Measurements from ENCODE around the gene C1QTNF12.

The C1QTNF12 gene

DNA sequence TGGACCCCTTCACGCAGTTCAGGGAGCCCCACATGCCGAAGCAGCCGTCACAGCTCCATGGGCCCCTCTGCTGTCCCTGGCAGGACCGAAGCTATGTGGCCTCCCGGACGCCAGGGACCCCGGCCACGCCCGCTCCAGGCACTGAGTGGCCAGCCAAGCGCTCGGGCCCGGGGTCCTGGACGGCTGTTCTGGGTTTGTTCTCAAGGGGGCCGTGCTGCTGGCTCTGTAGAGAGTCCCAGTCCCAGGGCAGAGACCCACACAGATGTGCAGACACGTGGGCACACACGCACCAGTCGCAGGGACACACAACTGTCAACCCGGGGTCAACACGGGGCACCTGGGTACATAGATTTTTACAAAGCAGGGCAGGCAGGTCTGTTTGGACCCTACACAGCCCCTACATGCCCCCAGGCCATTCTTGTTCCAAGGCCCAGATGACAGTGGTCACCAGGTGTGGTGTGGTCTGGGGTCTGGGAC, 7.8 kb downstream of the C1QTNF12 start:
- in situ Hi-C loops (cut with MboI; ENCODE audit: low sequenced_read_pairs) = no loop called here
- H3K36me3 ChIP-seq (replicated peaks) = no peaks in the 10 kb centered on the region; the same call in 1 of the 2 replicates
- H3K27me3 ChIP-seq (ENCODE audit: low read depth) = no peaks in the 10 kb centered on the region
- H3K4me1 ChIP-seq = no peaks in the 10 kb centered on the region
- no peaks in the 10 kb centered on the region for H3K9me3 ChIP-seq
- DNase-seq (ENCODE audit: low spot score in 2 of 2) = no peak
- H3K4me3 ChIP-seq = no peak overlapping the region

DNA sequence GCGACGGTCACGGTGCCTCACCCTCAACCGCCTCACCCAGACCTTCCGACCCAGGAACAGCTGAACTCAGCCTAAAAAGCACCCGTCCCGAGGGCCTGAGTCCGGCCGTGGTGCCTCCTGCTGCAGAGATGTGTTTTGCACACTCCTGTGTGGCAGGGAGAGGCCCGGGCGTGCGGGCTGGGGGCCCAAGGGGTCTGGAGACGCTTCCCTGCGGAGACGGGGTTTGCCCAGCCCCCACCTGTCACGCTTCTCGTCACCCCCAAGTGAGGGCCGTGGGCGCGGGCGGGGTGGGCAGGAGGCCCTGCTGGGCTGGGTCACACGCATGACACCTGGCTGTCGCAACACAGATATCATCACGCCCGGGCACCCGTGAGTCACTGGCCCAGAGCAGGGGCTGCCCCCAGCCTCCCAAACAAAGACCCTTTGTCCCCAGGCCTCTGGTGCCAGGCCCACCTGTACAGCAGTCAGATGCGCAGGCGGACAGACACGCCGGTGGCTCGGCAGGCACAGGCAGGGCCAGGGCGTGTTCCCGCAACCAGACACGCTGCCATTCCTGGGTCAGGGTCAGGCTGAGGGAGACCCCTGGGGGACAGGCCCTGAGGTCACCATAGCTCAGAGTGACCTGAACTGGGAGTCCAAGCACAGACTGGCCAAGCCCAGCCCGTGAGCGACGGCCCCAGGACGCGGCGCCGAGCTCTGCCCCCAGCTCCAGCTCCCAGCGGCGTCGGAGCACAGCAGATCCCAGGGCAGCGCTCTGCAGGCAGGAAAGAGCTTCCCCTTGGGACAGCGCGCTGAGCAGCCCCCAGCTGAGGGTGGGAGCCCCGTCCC, 8.4 kb downstream of the C1QTNF12 start:
- in situ Hi-C loops (cut with MboI; ENCODE audit: low sequenced_read_pairs) = no loop called here
- Histone ChIP-seq H3K4me3 (no peak overlapping the region), H3K9me3 (no peaks in the 10 kb centered on the region), H3K4me1 (no peaks in the 10 kb centered on the region), H3K27me3 (ENCODE audit: low read depth) (no peaks in the 10 kb centered on the region), H3K36me3 (replicated peaks) (no peaks in the 10 kb centered on the region; the same call in 1 of the 2 replicates)
- no peak for DNase-seq (ENCODE audit: low spot score in 2 of 2)

DNA sequence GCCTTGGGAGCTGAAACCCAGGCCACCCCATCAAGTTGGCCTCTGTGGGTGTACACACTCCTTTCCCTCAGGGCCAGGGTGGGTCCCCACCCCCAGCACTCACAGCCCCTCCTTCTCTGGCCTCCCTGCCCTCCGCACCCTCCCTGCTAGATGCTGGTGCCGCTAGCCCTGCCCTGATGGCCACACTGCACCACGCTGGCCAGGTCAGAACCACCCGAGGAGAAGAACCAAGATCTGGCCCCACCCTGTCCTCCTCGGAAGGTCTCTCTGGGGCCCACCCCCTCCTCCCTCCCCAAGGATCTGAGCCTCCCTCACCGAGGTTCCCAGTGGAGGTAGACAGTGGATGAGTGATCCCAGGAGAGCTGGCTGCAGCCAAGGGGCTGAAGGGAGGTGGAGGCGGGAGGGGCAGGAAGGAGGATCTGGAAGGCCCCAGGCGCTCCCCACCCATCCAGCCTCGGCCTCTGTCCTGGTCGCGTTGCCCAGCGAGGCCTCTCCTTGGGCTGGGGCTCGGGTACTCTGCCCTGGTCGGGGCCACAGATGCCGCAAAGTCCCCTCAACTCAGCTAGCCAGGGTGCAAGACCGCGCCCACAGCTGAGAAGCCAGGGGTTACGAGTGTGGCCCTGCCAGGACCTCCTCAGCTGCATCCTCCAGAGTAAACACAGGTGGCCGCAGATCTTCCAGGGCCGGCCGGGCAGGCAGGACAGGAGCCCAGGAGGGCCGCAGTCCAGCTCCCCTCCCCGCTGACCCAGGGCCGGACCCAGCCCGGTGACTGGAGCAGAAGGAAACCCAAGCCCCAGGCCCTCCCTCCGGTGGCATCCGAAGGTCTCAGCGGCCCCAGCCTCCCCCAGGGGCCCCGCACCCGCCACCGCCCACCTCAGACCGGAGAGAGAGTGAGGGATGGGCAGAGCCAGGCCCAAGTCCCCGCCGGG, 9.3 kb downstream of the C1QTNF12 start:
- peaks cover 3% of the 10 kb centered on the region; the same call in 1 of the 2 replicates for H3K4me1 ChIP-seq
- no peak for DNase-seq (ENCODE audit: low spot score in 2 of 2)
- H3K9me3 ChIP-seq = no peaks in the 10 kb centered on the region
- no peaks in the 10 kb centered on the region for H3K27me3 ChIP-seq (ENCODE audit: low read depth)
- in situ Hi-C loops (cut with MboI; ENCODE audit: low sequenced_read_pairs) = no loop called here
- no peaks in the 10 kb centered on the region; the same call in 1 of the 2 replicates for H3K36me3 ChIP-seq (replicated peaks)
- H3K4me3 ChIP-seq = no peak overlapping the region

DNA sequence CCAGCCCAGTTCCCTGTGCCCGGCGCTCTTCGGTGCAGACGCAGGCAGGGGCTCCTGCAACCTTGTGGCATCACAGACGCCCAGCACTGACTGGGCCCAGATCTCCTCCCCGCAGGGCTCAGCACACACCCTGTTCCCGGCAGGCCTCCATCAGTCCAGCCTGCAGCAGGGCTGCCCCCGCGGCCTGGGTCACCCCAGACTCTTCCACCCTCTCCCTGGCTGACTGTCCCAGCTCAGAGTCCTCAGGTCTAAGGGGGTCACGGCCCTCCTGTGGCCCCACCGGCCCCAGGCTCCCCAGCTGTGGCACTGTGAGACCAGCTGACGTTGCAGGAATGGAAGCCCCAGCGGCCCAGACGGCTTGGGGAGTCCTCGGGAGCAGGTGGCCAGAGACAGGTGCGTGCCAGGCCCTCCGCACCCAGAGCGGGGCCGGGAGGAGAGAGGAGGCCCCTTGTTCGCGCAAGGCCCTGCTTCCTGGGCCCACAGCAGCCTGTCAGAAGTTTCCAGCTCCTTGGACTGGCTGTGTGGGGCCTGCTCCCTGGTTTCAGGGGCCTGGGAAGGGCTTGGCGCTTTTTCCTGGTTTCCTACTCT, 10.3 kb downstream of the C1QTNF12 start:
- peaks cover 4% of the 10 kb centered on the region for H3K36me3 ChIP-seq (replicated peaks)
- DNase-seq (ENCODE audit: low spot score in 2 of 2) = no peak

DNA sequence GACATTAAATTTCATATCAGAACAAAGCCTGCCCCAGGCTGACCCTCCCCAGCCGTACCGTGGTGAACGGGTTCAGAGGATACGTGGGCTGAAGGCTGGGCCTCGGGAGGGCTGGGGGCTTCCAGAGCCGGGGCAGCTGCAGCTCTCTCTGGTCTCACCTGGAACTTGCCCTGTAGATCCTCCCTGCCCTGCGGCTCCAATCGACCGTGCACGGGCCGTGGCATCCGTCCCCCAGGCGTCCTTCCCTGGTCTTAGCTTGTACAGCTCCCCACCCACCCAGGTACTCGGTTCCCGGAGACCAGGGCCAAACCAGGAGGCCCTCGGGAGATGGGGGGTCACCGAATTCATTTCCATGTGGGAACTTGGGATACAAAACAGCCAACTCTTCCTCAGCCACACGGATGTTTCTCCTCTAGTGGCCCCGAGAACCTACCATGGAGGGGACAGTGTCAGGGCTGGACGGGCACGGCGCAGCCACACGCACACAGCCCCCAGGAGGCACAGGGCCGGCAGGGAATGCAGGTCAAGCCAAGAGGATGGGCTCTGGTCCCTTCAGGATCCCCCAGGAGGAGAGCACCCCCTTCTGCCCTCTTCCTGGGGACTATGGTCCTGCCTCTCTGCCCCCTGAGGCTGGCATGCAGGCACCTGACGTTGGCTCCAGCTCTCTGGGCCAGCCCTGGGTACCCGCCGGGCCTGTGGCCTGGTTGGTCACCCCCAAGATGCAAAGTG, 11.3 kb downstream of the C1QTNF12 start:
- Histone ChIP-seq H3K27me3 (ENCODE audit: low read depth) (no peaks in the 10 kb centered on the region), H3K4me3 (no peak overlapping the region), H3K9me3 (no peaks in the 10 kb centered on the region), H3K36me3 (replicated peaks) (peaks cover 4% of the 10 kb centered on the region), H3K4me1 (peaks cover 3% of the 10 kb centered on the region; the same call in 1 of the 2 replicates)
- DNase-seq (ENCODE audit: low spot score in 2 of 2) = no peak
- in situ Hi-C loops (cut with MboI; ENCODE audit: low sequenced_read_pairs) = no loop called here

More for the DNA sequence above, 10.3 kb downstream of the C1QTNF12 start:
- Histone ChIP-seq H3K9me3 (no peaks in the 10 kb centered on the region), H3K4me1 (peaks cover 3% of the 10 kb centered on the region; the same call in 1 of the 2 replicates), H3K4me3 (no peak overlapping the region), H3K27me3 (ENCODE audit: low read depth) (no peaks in the 10 kb centered on the region)
- in situ Hi-C loops (cut with MboI; ENCODE audit: low sequenced_read_pairs) = no loop called here

DNA sequence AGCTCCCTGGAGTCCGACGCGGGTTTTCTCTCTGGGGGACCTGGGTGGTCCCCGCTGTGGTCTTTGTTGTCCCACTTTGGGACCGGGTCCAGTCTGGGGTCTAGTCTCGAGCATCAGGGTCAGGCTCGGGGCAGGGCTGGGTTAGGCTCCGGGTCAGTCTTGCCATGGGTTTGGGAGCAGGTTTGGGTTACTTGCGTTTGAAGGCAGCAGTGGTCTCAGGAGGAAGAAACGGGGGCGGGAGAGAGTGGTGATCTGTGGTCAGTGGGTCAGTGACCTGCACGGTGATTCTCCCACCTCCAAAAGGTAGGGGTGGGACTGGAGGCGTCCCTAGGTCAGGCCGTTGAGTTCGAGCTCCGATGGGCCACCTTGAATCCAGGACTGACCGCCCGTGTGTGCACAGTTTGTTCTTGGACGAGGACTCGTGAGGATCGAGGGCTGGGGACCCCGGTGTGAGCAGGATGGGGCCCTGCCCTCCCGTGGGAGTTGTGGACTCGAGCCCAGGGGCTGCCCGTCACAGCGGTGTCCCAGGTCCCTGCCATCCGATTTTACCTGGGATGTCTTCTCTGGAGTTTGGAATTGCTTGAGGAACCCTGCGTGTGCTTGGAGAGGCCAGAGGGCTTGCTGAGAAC, 12.2 kb downstream of the C1QTNF12 start:
- in situ Hi-C loops (cut with MboI; ENCODE audit: low sequenced_read_pairs) = no loop called here
- Histone ChIP-seq H3K4me3 (no peak overlapping the region), H3K4me1 (peaks cover 3% of the 10 kb centered on the region; the same call in 1 of the 2 replicates), H3K27me3 (ENCODE audit: low read depth) (no peaks in the 10 kb centered on the region), H3K36me3 (replicated peaks) (peaks cover 4% of the 10 kb centered on the region), H3K9me3 (no peaks in the 10 kb centered on the region)
- DNase-seq (ENCODE audit: low spot score in 2 of 2) = no peak

DNA sequence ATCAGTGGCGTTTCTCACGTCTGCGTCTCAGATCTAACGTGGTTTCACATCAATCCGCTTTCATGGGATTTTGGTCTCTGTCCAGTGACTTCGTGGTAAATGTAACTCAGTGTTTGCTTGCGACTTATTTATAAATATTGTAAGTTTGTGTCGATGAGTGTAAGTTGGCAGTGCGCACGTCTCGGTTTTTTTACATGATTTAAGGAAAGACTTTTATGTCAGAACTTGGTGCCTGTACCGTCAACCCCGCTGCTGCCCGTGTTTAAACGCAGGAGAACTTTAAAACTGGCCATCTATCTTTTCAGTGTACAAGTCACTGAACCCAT, 13.0 kb downstream of the C1QTNF12 start:
- Histone ChIP-seq H3K4me3 (no peak overlapping the region), H3K4me1 (peaks cover 3% of the 10 kb centered on the region; the same call in 1 of the 2 replicates), H3K27me3 (ENCODE audit: low read depth) (no peaks in the 10 kb centered on the region), H3K36me3 (replicated peaks) (peaks cover 12% of the 10 kb centered on the region), H3K9me3 (no peaks in the 10 kb centered on the region)
- DNase-seq (ENCODE audit: low spot score in 2 of 2) = no peak
- in situ Hi-C loops (cut with MboI; ENCODE audit: low sequenced_read_pairs) = no loop called here

DNA sequence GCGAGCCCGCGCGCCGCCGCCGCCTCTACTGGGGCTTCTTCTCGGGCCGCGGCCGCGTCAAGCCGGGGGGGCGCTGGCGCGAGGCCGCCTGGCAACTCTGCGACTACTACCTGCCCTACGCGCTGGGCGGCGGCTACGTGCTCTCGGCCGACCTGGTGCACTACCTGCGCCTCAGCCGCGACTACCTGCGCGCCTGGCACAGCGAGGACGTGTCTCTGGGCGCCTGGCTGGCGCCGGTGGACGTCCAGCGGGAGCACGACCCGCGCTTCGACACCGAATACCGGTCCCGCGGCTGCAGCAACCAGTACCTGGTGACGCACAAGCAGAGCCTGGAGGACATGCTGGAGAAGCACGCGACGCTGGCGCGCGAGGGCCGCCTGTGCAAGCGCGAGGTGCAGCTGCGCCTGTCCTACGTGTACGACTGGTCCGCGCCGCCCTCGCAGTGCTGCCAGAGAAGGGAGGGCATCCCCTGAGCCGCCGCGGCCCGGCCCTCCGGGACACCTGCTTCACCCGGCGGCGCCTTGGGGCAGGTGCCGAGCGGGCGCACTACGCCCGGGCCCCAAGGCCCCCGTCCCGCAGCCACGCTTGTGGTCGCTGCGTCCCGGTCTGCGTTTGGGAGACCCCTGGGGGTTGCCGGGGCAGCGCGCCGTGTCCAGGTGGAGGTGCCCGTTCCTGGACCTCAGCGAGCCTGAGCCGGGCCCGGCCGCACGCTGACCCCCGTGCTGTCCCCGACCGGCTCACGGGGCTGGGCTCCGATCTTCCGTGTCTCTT, 13.5 kb downstream of the C1QTNF12 start:
- peaks cover 17% of the 10 kb centered on the region for H3K36me3 ChIP-seq (replicated peaks)
- H3K4me1 ChIP-seq = peaks cover 3% of the 10 kb centered on the region; the same call in 1 of the 2 replicates
- H3K4me3 ChIP-seq = no peak overlapping the region
- in situ Hi-C loops (cut with MboI; ENCODE audit: low sequenced_read_pairs) = no loop called here
- no peaks in the 10 kb centered on the region for H3K27me3 ChIP-seq (ENCODE audit: low read depth)
- no peaks in the 10 kb centered on the region for H3K9me3 ChIP-seq
- DNase-seq (ENCODE audit: low spot score in 2 of 2) = no peak

DNA sequence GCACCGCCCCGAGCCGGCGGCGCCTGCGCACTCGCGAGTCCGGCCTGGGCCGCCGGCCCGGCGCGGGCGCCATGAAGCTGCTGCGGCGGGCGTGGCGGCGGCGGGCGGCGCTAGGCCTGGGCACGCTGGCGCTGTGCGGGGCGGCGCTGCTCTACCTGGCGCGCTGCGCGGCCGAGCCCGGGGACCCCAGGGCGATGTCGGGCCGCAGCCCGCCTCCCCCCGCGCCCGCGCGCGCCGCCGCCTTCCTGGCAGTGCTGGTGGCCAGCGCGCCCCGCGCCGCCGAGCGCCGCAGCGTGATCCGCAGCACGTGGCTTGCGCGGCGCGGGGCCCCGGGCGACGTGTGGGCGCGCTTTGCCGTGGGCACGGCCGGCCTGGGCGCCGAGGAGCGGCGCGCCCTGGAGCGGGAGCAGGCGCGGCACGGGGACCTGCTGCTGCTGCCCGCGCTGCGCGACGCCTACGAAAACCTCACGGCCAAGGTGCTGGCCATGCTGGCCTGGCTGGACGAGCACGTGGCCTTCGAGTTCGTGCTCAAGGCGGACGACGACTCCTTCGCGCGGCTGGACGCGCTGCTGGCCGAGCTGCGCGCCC, 14.2 kb downstream of the C1QTNF12 start, which contains the start of gene B3GALT6:
Gene B3GALT6, plus strand, starts transcription at position 30 of the 588 bp plus-strand sequence. Its CDS starts 42 bp downstream, at position 72.
- no peaks in the 10 kb centered on the region for H3K27me3 ChIP-seq (ENCODE audit: low read depth)

DNA sequence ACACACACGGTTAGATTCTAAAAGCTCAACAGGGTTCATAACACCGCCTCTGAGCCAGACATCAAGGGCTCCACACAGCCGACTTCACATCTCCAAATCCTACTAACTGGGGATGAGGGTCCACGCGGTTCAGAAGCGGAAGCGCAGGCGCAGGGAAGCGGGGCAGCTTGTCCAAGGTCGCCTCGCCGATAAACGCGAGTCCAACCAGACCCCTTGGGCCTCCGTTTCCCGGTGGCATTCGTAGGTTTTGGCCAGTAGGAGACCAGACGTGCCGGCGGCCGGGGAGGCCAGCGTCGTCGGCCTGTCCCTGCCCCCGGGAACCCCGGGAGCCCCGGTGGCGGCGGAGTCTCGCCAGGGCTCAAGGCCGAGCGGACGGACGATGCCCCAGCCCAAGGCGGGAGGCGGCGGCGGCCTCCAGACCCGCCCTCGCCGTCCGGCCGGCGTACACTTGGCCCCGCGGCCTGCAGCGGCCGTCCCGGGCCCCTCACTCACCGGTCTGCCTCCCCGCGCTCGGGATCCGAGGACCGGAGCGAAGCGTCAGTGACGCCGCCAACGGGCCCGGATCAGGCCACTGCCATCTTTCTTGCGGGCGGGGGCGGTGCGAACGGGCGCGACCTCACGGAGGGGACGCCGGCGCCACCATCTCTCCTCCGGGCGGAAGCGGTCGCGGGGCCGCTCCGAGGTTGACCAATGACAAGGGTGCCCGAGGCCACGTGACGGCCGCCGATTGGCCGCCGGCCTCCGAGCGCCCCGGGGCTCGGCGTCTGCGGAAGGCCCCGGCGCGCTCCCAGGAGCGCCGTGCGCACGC, 14.9 kb downstream of the C1QTNF12 start, which contains the start of gene SDF4:
Gene SDF4, minus strand, starts transcription at position 602 of the 808 bp plus-strand sequence. CDS start 3,229 bp downstream, outside the sequence.
- DNase-seq (ENCODE audit: low spot score in 2 of 2) = peak; percentile 91 to 96
- H3K36me3 ChIP-seq (replicated peaks) = peaks cover 23% of the 10 kb centered on the region

More for the DNA sequence above, 14.2 kb downstream of the C1QTNF12 start, which contains the start of gene B3GALT6:
- H3K4me1 ChIP-seq = peaks cover 3% of the 10 kb centered on the region; the same call in 1 of the 2 replicates
- H3K9me3 ChIP-seq = no peaks in the 10 kb centered on the region
- no peak for DNase-seq (ENCODE audit: low spot score in 2 of 2)
- peak within 1 kb of the TSS; percentile 89 for H3K4me3 ChIP-seq
- in situ Hi-C loops (cut with MboI; ENCODE audit: low sequenced_read_pairs) = no loop called here
- peaks cover 23% of the 10 kb centered on the region for H3K36me3 ChIP-seq (replicated peaks)

More for the DNA sequence above, 14.9 kb downstream of the C1QTNF12 start, which contains the start of gene SDF4:
- in situ Hi-C loops (cut with MboI; ENCODE audit: low sequenced_read_pairs) = no loop called here
- Histone ChIP-seq H3K4me1 (peaks cover 3% of the 10 kb centered on the region; the same call in 1 of the 2 replicates), H3K27me3 (ENCODE audit: low read depth) (no peaks in the 10 kb centered on the region), H3K4me3 (peak within 1 kb of the TSS; percentile 89), H3K9me3 (no peaks in the 10 kb centered on the region)
